Thyroid gland (tissue), 4 donors: ENCODE measurements around the gene OAS3. TPM values are rescaled to one million over a fixed set of nuclear protein-coding genes. Genes with fewer than 3 reads are reported as not detected.

Source experiments
- DNase-seq, 2 donors: peaks; one replicate each; pipeline ENCODE4 v3.0.0-alpha.2; 2019
- H3K27ac ChIP-seq, 3 donors: fragments of 200-600 bp; sonication (generic); 1 replicate in 2 of 3; 2 replicates in 1 of 3; pipeline ENCODE4 v1.5.1; 2016 to 2019; ENCODE audit warnings: mild to moderate bottlenecking in 1 of 3, moderate library complexity in 1 of 3
- H3K27me3 ChIP-seq: fragments of 200-600 bp; sonication (generic); one replicate; pipeline ENCODE4 v1.5.1; 2019
- H3K36me3 ChIP-seq, 2 donors: fragments of 200-600 bp; sonication (generic); one replicate each; pipeline ENCODE4 v1.5.1; 2016 to 2019
- H3K4me1 ChIP-seq, 2 donors: fragments of 200-600 bp; sonication (generic); one replicate each; pipeline ENCODE4 v1.5.1; 2017 to 2019
- H3K4me3 ChIP-seq, 3 donors: fragments of 200-600 bp; sonication (generic); replicated peaks in 1 of 3; 1 replicate in 2 of 3; 2 replicates in 1 of 3; pipeline ENCODE4 v1.5.1; 2016; ENCODE audit warnings: mild to moderate bottlenecking in 1 of 3
- H3K9me3 ChIP-seq: fragments of 200-600 bp; sonication (generic); one replicate; pipeline ENCODE4 v1.5.1; 2017
- POLR2A ChIP-seq, 2 donors: fragments of 450-650 bp; IDR thresholded peaks; one replicate each; pipeline ENCODE4 v1.6.1; 2017; ENCODE audit warnings: antibody characterized with exemption in 2 of 2, mild to moderate bottlenecking in 2 of 2, moderate library complexity in 1 of 2
- WGBS, 2 donors: methylation state at CpG; one replicate each; pipeline ENCODE4 v1.1.5; 2017; 5-methylcytosine and 5-hydroxymethylcytosine counted together
- intact Hi-C: fragments of 100-400 bp; cut with DNase I; formaldehyde crosslinking; loops from one replicate; pipeline ENCODE4 v1.15.1; 2023
- total RNA-seq, 4 donors: library from RNA; depleted of rRNA; stranded (reverse); fragments of >200 nt; gene quantifications; one replicate each; pipeline ENCODE4 v1.2.3, GENCODE V29; 2016
- TF ChIP-seq, protein P1 (sequence below), 6 experiments: fragments of 200-600 bp in 3 of 6; fragments of 450-650 bp in 3 of 6; sonication (generic) in 3 of 6; IDR thresholded peaks; one replicate each; pipeline ENCODE4 v1.5.1; 2016 to 2019; ENCODE audit warnings: antibody characterized with exemption in 6 of 6, mild to moderate bottlenecking in 2 of 6, inconsistent platforms in 1 of 6, moderate library complexity in 1 of 6

The OAS3 gene
- total RNA-seq, 4 donors from 2014 or later = 3.0 to 7.4 (median 5.7) TPM

DNA sequence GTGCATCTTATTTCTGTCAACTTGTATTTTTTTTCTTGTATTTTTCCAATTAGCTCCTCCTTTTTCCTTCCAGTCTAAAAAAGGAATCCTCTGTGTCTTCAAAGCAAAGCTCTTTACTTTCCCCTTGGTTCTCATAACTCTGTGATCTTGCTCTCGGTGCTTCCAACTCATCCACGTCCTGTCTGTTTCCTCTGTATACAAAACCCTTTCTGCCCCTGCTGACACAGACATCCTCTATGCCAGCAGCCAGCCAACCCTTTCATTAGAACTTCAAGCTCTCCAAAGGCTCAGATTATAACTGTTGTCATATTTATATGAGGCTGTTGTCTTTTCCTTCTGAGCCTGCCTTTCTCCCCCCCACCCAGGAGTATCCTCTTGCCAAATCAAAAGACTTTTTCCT is 72.4 kb downstream of the OAS3 start:
- Histone ChIP-seq H3K4me1 (no peaks in the 10 kb centered on the region), H3K27ac (no peak overlapping the region), H3K36me3 (no peaks in the 10 kb centered on the region), H3K27me3 (no peaks in the 10 kb centered on the region), H3K4me3 (no peak overlapping the region), H3K9me3 (no peaks in the 10 kb centered on the region)
- 48 to 53% methylated on average over 2 of the region's 2 CpGs for WGBS, 2 donors
- intact Hi-C loops = no loop called here
- no peak for DNase-seq
- TF ChIP-seq POLR2A (IDR thresholded peaks at IDR 0.05) = no peak
- TF ChIP-seq, protein P1, sequence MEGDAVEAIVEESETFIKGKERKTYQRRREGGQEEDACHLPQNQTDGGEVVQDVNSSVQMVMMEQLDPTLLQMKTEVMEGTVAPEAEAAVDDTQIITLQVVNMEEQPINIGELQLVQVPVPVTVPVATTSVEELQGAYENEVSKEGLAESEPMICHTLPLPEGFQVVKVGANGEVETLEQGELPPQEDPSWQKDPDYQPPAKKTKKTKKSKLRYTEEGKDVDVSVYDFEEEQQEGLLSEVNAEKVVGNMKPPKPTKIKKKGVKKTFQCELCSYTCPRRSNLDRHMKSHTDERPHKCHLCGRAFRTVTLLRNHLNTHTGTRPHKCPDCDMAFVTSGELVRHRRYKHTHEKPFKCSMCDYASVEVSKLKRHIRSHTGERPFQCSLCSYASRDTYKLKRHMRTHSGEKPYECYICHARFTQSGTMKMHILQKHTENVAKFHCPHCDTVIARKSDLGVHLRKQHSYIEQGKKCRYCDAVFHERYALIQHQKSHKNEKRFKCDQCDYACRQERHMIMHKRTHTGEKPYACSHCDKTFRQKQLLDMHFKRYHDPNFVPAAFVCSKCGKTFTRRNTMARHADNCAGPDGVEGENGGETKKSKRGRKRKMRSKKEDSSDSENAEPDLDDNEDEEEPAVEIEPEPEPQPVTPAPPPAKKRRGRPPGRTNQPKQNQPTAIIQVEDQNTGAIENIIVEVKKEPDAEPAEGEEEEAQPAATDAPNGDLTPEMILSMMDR (IDR thresholded peaks at IDR 0.05) = no peak

DNA sequence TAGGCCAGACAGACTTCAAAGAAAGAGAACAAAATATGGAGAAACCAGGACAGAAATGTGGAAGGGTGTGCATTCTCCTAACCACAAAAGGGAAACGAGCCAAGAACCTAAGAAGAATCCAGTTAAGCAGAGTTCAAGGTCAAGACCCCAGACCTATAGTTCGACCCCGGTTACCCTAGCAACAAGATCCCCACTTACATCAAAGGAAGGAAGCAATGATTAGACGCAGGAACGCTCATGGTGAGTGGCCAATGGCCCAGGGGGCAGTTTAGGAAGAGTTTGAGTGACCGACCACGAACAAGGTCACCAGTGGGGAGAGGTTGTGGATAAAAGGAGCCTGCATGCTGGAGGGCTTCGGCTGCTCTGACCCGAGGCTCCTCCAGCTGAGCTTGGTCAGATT is 76.3 kb downstream of the OAS3 start:
- Histone ChIP-seq H3K9me3 (no peaks in the 10 kb centered on the region), H3K4me3 (no peak overlapping the region), H3K27me3 (no peaks in the 10 kb centered on the region), H3K36me3 (no peaks in the 10 kb centered on the region), H3K4me1 (no peaks in the 10 kb centered on the region), H3K27ac (no peak overlapping the region)
- no peak for DNase-seq
- intact Hi-C loops = no loop called here
- 59 to 71% methylated on average over 9 of the region's 9 CpGs for WGBS, 2 donors
- no peak for TF ChIP-seq POLR2A (IDR thresholded peaks at IDR 0.05)
- TF ChIP-seq, protein P1 (IDR thresholded peaks at IDR 0.05) = no peak

DNA sequence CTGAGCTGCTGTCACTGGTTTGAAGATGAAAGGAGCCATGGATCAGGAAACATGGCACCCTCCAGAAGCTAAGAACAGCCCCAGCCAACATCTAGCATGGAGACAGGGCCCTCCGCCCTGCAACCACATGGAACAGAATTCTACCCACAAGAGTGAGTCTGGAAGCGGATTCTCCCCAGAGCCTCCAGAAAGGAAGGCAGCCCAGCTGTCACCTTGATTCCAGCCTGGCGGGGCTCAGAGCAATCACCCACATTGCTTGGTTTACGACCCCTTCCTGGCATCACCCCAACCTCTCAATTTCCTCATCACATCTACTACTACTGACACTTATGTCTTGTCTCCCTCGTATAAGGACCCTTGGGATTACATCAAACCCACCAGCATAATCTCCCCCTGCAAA is 78.5 kb downstream of the OAS3 start:
- 78 to 79% methylated on average over 5 of the region's 5 CpGs for WGBS, 2 donors
- intact Hi-C loops = no loop called here
- no peak for DNase-seq
- Histone ChIP-seq H3K27ac (no peak overlapping the region), H3K4me1 (no peaks in the 10 kb centered on the region), H3K36me3 (no peaks in the 10 kb centered on the region), H3K27me3 (no peaks in the 10 kb centered on the region), H3K4me3 (no peak overlapping the region), H3K9me3 (no peaks in the 10 kb centered on the region)
- TF ChIP-seq, protein P1 (IDR thresholded peaks at IDR 0.05) = no peak
- TF ChIP-seq POLR2A (IDR thresholded peaks at IDR 0.05) = no peak

DNA sequence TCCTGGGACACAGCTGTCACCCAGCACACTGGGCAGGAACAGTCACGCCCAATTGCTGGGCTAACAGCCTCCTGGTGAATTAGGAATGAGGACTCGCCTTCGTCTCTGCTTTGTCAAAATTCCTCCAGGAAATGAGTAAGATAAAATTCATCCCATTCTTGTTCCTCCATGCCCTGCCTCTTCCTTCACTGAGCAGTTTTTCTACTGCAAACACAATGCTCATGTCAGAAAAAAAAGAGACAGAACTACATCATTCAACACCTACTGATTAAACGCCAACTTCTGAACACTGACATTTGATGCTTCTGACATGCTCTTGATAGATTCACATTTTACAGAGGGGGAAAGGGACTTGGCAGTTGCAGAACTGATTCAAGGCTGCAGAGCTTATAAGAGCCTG is 80.8 kb downstream of the OAS3 start:
- H3K36me3 ChIP-seq = no peaks in the 10 kb centered on the region
- H3K27me3 ChIP-seq = no peaks in the 10 kb centered on the region
- H3K27ac ChIP-seq = no peak overlapping the region
- no peaks in the 10 kb centered on the region for H3K4me1 ChIP-seq
- intact Hi-C loops = no loop called here
- TF ChIP-seq, protein P1 (IDR thresholded peaks at IDR 0.05) = no peak
- TF ChIP-seq POLR2A (IDR thresholded peaks at IDR 0.05) = no peak
- no peaks in the 10 kb centered on the region for H3K9me3 ChIP-seq
- WGBS, 2 donors = 53 to 63% methylated on average over 4 of the region's 4 CpGs
- DNase-seq = no peak
- H3K4me3 ChIP-seq = no peak overlapping the region

DNA sequence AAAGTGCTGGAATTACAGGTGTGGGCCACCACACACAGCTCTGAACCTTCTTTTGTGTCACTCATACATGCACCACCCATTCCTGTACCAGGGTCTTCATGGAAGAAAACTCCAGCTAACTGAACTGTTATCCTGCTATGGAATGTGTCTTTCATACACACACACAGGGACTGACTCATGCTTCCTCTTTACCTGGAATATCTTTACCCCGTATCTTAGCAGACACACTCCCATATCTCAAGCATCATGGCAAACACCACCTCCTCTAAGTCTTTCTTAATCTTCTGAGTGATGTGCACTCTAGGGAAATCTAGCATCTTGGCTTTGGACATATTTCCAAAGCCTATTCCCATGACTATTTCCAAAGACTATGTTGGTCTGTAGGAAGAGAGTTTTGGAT is 83.2 kb downstream of the OAS3 start:
- Histone ChIP-seq H3K27me3 (no peaks in the 10 kb centered on the region), H3K4me1 (no peaks in the 10 kb centered on the region), H3K27ac (no peak overlapping the region), H3K36me3 (no peaks in the 10 kb centered on the region), H3K9me3 (no peaks in the 10 kb centered on the region), H3K4me3 (no peak overlapping the region)
- intact Hi-C loops = no loop called here
- TF ChIP-seq, protein P1 (IDR thresholded peaks at IDR 0.05) = no peak
- no peak for TF ChIP-seq POLR2A (IDR thresholded peaks at IDR 0.05)
- WGBS, 2 donors = 83 to 84% methylated on average over 1 of the region's 1 CpG
- DNase-seq = no peak

Other genes starting within 250 kb of the OAS3 start
- not detected for gene RPH3A, start 146.7 kb upstream of the OAS3 start, total RNA-seq
- 1 to 10 TPM; 5.5 to 9.2 (median 7.0) TPM for gene OAS1, start 31.5 kb upstream of the OAS3 start, total RNA-seq
- gene OAS2, start 40.0 kb downstream of the OAS3 start, total RNA-seq = 1 to 10 TPM; 2.7 to 9.1 (median 6.0) TPM
- gene DTX1, start 118.3 kb downstream of the OAS3 start, total RNA-seq = 10 to 100 TPM; 11.5 to 37.1 (median 20.6) TPM
- gene RASAL1, start 197.3 kb downstream of the OAS3 start, total RNA-seq = 10 to 100 TPM; 27.3 to 52.9 (median 45.1) TPM
- under 1 TPM in 1 of 4 donors, not detected in 3; 0.56 TPM for gene CFAP73, start 211.2 kb downstream of the OAS3 start, total RNA-seq
- gene DDX54, start 247.0 kb downstream of the OAS3 start, total RNA-seq = 10 to 100 TPM; 59.9 to 79.3 (median 68.8) TPM
- 10 to 100 TPM; 26.6 to 39.6 (median 32.8) TPM for gene RITA1, start 247.2 kb downstream of the OAS3 start, total RNA-seq